Brain microvascular endothelial cell (primary cell): ENCODE data around the gene MSI1.

Experiments
- DNase-seq: peaks from one replicate; pipeline ENCODE4 v3.0.0-alpha.2; 2020
- H3K27ac ChIP-seq: fragments of 250-450 bp; sonication (Bioruptor Pico); 2 replicates; pipeline ENCODE4 v1.5.1; 2020; ENCODE audit warnings: mild to moderate bottlenecking, moderate library complexity
- H3K27me3 ChIP-seq: fragments of 250-450 bp; sonication (Bioruptor Pico); replicated peaks from 2 replicates; pipeline ENCODE4 v1.5.1; 2020; ENCODE audit warnings: mild to moderate bottlenecking
- H3K36me3 ChIP-seq: fragments of 250-450 bp; sonication (Bioruptor Pico); replicated peaks from 2 replicates; pipeline ENCODE4 v1.5.1; 2020; ENCODE audit warnings: mild to moderate bottlenecking
- H3K4me3 ChIP-seq: 2 replicates; pipeline ENCODE4 v1.5.1; 2011; ENCODE audit warnings: low read depth, mild to moderate bottlenecking, control low read depth, low read length, moderate library complexity
- CTCF ChIP-seq: IDR thresholded peaks from 2 replicates; pipeline ENCODE4 v1.5.1; 2011; ENCODE audit warnings: low read depth, mild to moderate bottlenecking, moderate library complexity, low read length, control low read depth, inconsistent platforms; ENCODE audit errors: missing control alignments
- in situ Hi-C: cut with HindIII; loops from 2 replicates; pipeline ENCODE4 v1.10.0; 2017; ENCODE audit warnings: low sequenced_read_pairs, low pct_ligation_motif_present

Gene MSI1

GRCh38 chr12:120399531-120399930 lies 30.6 kb upstream of the MSI1 start:
- TF ChIP-seq CTCF: no peak
- DNase-seq: peak; percentile 55
- Histone ChIP-seq H3K27ac (no peak overlapping the region), H3K4me3 (no peak overlapping the region), H3K36me3 (no peaks in the 10 kb centered on the region), H3K27me3 (peaks cover 10% of the 10 kb centered on the region)
- in situ Hi-C loops: no loop called here

DNA sequence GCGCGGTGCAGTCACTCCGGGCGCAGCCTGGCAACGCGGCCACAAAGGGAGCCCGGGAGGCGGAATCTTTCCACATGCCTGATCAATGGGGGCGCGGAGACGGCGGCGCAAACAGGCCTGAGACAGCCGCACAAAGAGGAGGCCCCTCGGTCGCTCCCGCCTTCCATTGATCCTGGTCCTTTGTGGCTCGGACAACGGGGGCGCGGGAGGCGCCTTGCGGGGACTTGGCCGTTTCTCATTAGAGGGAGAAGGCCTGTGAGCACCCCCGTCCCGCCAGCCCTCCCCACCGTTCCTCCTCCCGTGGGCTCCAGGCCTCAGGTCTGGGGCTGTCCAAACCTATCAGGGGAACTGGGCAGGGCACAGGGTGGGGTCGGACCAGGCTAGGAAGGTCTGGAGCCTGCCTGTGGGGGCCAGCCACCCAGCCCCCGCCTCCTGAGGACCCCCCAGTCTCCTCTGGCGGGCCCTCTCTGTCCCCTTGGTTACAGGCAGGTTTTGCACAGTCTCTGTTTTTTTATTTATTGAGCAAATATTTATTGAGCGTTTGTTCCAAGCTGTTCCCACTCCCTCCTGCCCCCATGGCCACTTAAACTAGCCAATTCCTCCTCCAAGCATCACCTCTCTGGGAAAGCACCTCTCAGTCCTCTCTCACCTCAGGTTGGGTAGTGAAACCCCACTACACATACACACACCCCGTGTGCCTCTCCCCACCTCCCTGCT lies 29.0 kb upstream of the MSI1 start:
- in situ Hi-C loops: no loop called here
- Histone ChIP-seq H3K27ac (no peak overlapping the region), H3K4me3 (no peak overlapping the region), H3K36me3 (no peaks in the 10 kb centered on the region), H3K27me3 (peaks cover 20% of the 10 kb centered on the region)
- DNase-seq: no peak
- no peak for TF ChIP-seq CTCF

GRCh38 chr12:120394483-120395367 lies 25.8 kb upstream of the MSI1 start:
- TF ChIP-seq CTCF: no peak
- no peak for DNase-seq
- Histone ChIP-seq H3K4me3 (no peak overlapping the region), H3K27me3 (peaks cover 24% of the 10 kb centered on the region), H3K36me3 (no peaks in the 10 kb centered on the region), H3K27ac (no peak overlapping the region)
- in situ Hi-C loops: no loop called here

- DNase-seq: no peak
- Histone ChIP-seq H3K36me3 (no peaks in the 10 kb centered on the region), H3K27me3 (peaks cover 28% of the 10 kb centered on the region), H3K4me3 (no peak overlapping the region), H3K27ac (no peak overlapping the region)
- no peak for TF ChIP-seq CTCF
- in situ Hi-C loops: no loop called here
Observed at GRCh38 chr12:120390540-120391120, 21.7 kb upstream of the MSI1 start.

- Histone ChIP-seq H3K27me3 (peaks cover 15% of the 10 kb centered on the region), H3K4me3 (no peak overlapping the region), H3K27ac (no peak overlapping the region), H3K36me3 (no peaks in the 10 kb centered on the region)
- in situ Hi-C loops: no loop called here
- no peak for TF ChIP-seq CTCF
- DNase-seq: no peak
Observed at GRCh38 chr12:120388691-120389481, 19.9 kb upstream of the MSI1 start.
